H1 (cell line): ENCODE measurements around the gene GLCE. TPM values are rescaled to one million over a fixed set of nuclear protein-coding genes. Genes with fewer than 3 reads are reported as not detected.

ENCODE experiments used
- CHD7 ChIP-seq: fragments of 300-600 bp; sonication (generic); IDR thresholded peaks from 2 replicates; pipeline ENCODE4 v1.7.1; 2012; ENCODE audit warnings: low read length, moderate library complexity, mild to moderate bottlenecking, inconsistent platforms; ENCODE audit not compliant: insufficient replicate concordance
- polyA plus RNA-seq, 7 experiments: library from polyadenylated mRNA; depleted of rRNA in 3 of 7; stranded (reverse) in 5 of 7; unstranded in 2 of 7; fragments of >200 nt in 5 of 7; fragments of 200-250 nt in 2 of 7; gene quantifications; 1 replicate in 5 of 7; 2 replicates in 1 of 7; 4 replicates in 1 of 7; pipeline versions ENCODE4 v1.2.1 to v1.2.3, GENCODE V29; 2011 to 2013; ENCODE audit warnings: missing spikeins in 2 of 7, mixed read lengths in 2 of 7
- total RNA-seq: library from RNA; stranded (reverse); fragmentation: NEBNext Ultra II Directional; extraction: Animal tissue kit (Norgen Biotek cat#: 25700); gene quantifications from 2 replicates; pipeline ENCODE4 v1.2.1, GENCODE V29; 2021

GLCE gene
- total and polyA plus RNA-seq, 2 of the 8 experiments (the other 6 are each of a cell fraction or from before 2014, with no cell fraction given) = 17.1 to 22.7 TPM

- no peak for TF ChIP-seq CHD7
These were observed 46.0 kb upstream of the GLCE start (continued) for GRCh38 chr15:69114331-69114928.
